IMR-90 (cell line): ENCODE results near the gene SORCS1. TPM values are rescaled to one million over a fixed set of nuclear protein-coding genes. Genes with fewer than 3 reads are reported as not detected.

ENCODE experiments used
- ATAC-seq: fragments of 200-7000 bp; cut with Tn5 transposase; 2 replicates; pipeline ENCODE4 v1.9.1; 2020; ENCODE audit warnings: low read depth, mild to moderate bottlenecking, moderate library complexity
- BruUV-seq: library from RNA; stranded (reverse); fragments of 400-500 nt; replicated peaks from 2 replicates; lab custom pipeline; 2021; lab: Mats Ljungman, UMichigan
- CTCF ChIA-PET: fragments of 300-600 bp; formaldehyde crosslinking; extraction: SDS; loops from one replicate; lab custom pipeline; 2021; ENCODE audit warnings: antibody characterized with exemption; lab: Yijun Ruan, JAX
- POLR2A ChIA-PET: fragments of 300-600 bp; sonication (Branson Sonifier 250); formaldehyde crosslinking; loops from one replicate; lab custom pipeline; 2022; ENCODE audit warnings: antibody characterized with exemption; ENCODE audit not compliant: unreplicated experiment; lab: Charles Lee
- DNase-seq: peaks from one replicate; pipeline ENCODE4 v3.0.0; 2013
- H2AFZ ChIP-seq: replicated peaks from 2 replicates; pipeline ENCODE3; 2013; ENCODE audit warnings: low read length, mild to moderate bottlenecking; ENCODE audit not compliant: poor library complexity
- H2AK5ac ChIP-seq: 2 replicates; pipeline ENCODE4 v1.6.1; 2013; ENCODE audit warnings: low read depth, low read length, inconsistent platforms
- H2AK9ac ChIP-seq: replicated peaks from 2 replicates; pipeline ENCODE3; 2013; ENCODE audit warnings: mild to moderate bottlenecking, low read depth, low read length, moderate library complexity; ENCODE audit not compliant: poor library complexity
- H2BK120ac ChIP-seq: 2 replicates; pipeline ENCODE4 v1.6.1; 2013; ENCODE audit warnings: low read depth, low read length, inconsistent platforms
- H2BK15ac ChIP-seq: 3 replicates; pipeline ENCODE4 v1.6.1; 2013; ENCODE audit warnings: low read depth, low read length, inconsistent platforms
- H2BK20ac ChIP-seq: 2 replicates; pipeline ENCODE4 v1.6.1; 2013; ENCODE audit warnings: low read depth, mild to moderate bottlenecking, inconsistent platforms, low read length, moderate library complexity
- H2BK5ac ChIP-seq: 2 replicates; pipeline ENCODE4 v1.6.1; 2013; ENCODE audit warnings: mild to moderate bottlenecking, low read depth, low read length, inconsistent platforms; ENCODE audit not compliant: poor library complexity, severe bottlenecking
- H3K14ac ChIP-seq: replicated peaks from 2 replicates; pipeline ENCODE4 v1.6.1; 2013; ENCODE audit warnings: low read depth, low read length, inconsistent platforms
- H3K18ac ChIP-seq: 2 replicates; pipeline ENCODE4 v1.6.1; 2013; ENCODE audit warnings: low read depth, low read length, control low read depth
- H3K23ac ChIP-seq: 2 replicates; pipeline ENCODE4 v1.6.1; 2013; ENCODE audit warnings: low read depth, low read length, inconsistent platforms
- H3K27ac ChIP-seq: 2 replicates; pipeline ENCODE4 v1.5.1; 2013; ENCODE audit warnings: mild to moderate bottlenecking, control low read depth, low read length; ENCODE audit not compliant: insufficient read depth
- H3K27me3 ChIP-seq: 2 replicates; pipeline ENCODE4 v1.6.1; 2013; ENCODE audit warnings: low read length; ENCODE audit not compliant: control insufficient read depth, insufficient read depth
- H3K36me3 ChIP-seq: 2 replicates; pipeline ENCODE4 v1.6.1; 2013; ENCODE audit warnings: low read length, mixed read lengths; ENCODE audit not compliant: control insufficient read depth, insufficient read depth
- H3K4ac ChIP-seq: 2 replicates; pipeline ENCODE4 v1.6.1; 2013; ENCODE audit warnings: low read depth, low read length, inconsistent platforms
- H3K4me1 ChIP-seq: 2 replicates; pipeline ENCODE4 v1.6.1; 2013; ENCODE audit warnings: low read length, mixed read lengths; ENCODE audit not compliant: control insufficient read depth, insufficient read depth
- H3K4me2 ChIP-seq: 2 replicates; pipeline ENCODE4 v1.6.1; 2013; ENCODE audit warnings: low read depth, mild to moderate bottlenecking, control low read depth, low read length, moderate library complexity
- H3K4me3 ChIP-seq: 2 replicates; pipeline ENCODE4 v1.5.1; 2013; ENCODE audit warnings: low read depth, mild to moderate bottlenecking, control low read depth, low read length, moderate library complexity; ENCODE audit not compliant: insufficient read depth
- H3K56ac ChIP-seq: 2 replicates; pipeline ENCODE4 v1.6.1; 2013; ENCODE audit warnings: low read length, inconsistent platforms; ENCODE audit not compliant: insufficient read depth; ENCODE audit errors: extremely low read depth
- H3K79me1 ChIP-seq, 2 experiments: 2 replicates each; pipeline ENCODE4 v1.6.1; 2013; ENCODE audit warnings: low read length in 2 of 2, inconsistent platforms in 1 of 2, low read depth in 1 of 2
- H3K9ac ChIP-seq: 2 replicates; pipeline ENCODE4 v1.6.1; 2013; ENCODE audit warnings: low read depth, low read length, control low read depth
- H3K9me1 ChIP-seq: 2 replicates; pipeline ENCODE4 v1.6.1; 2013; ENCODE audit warnings: low read length, inconsistent platforms; ENCODE audit not compliant: insufficient read depth
- H3K9me3 ChIP-seq: 2 replicates; pipeline ENCODE4 v1.6.1; 2013; ENCODE audit warnings: low read length; ENCODE audit not compliant: control insufficient read depth, insufficient read depth
- H4K20me1 ChIP-seq: 2 replicates; pipeline ENCODE4 v1.6.1; 2013; ENCODE audit warnings: low read length, inconsistent platforms; ENCODE audit not compliant: insufficient read depth
- H4K5ac ChIP-seq: 2 replicates; pipeline ENCODE4 v1.6.1; 2013; ENCODE audit warnings: mild to moderate bottlenecking, low read depth, low read length, control low read depth
- H4K8ac ChIP-seq, 2 experiments: 2 replicates each; pipeline ENCODE4 v1.6.1; 2013; ENCODE audit warnings: low read depth in 2 of 2, low read length in 2 of 2, control low read depth in 1 of 2, inconsistent platforms in 1 of 2
- H4K91ac ChIP-seq: 2 replicates; pipeline ENCODE4 v1.6.1; 2013; ENCODE audit warnings: low read depth, low read length, inconsistent platforms; ENCODE audit not compliant: insufficient read depth
- CTCF ChIP-seq: conservative IDR thresholded peaks from 2 replicates; pipeline ENCODE4 v1.5.1; 2012; ENCODE audit warnings: mild to moderate bottlenecking, low read depth, low read length, improper control_type of control experiment
- WGBS, 2 experiments: methylation state at CpG; one replicate each; pipeline versions ENCODE4 v1.1.5 to v1.1.7; 2013; ENCODE audit warnings: missing lambda C conversion rate in 2 of 2; ENCODE audit not compliant: insufficient read length in 1 of 2; ENCODE audit errors: extremely low coverage in 2 of 2; 5-methylcytosine and 5-hydroxymethylcytosine counted together
- dilution Hi-C: fragments of 300-500 bp; cut with HindIII; formaldehyde crosslinking; loops from one replicate; pipeline ENCODE4 v1.14.3; 2018; ENCODE audit warnings: low sequenced_read_pairs; ENCODE audit not compliant: unreplicated experiment
- in situ Hi-C: fragments of 300-500 bp; cut with MboI; formaldehyde crosslinking; loops from 3 replicates; pipeline ENCODE4 v1.14.3; 2019; ENCODE audit warnings: low sequenced_read_pairs, inconsistent platforms, mixed read lengths
- intact Hi-C: fragments of 100-400 bp; cut with micrococcal nuclease; formaldehyde crosslinking; loops from 2 replicates; pipeline ENCODE4 v1.10.0; 2022
- polyA plus RNA-seq, 3 experiments: library from polyadenylated mRNA; depleted of rRNA; stranded (reverse); fragments of >200 nt; gene quantifications; 2 replicates each; pipeline ENCODE4 v1.2.3, GENCODE V29; 2012; ENCODE audit warnings: low replicate concordance in 1 of 3
- total RNA-seq: library from RNA; depleted of rRNA; stranded (reverse); fragments of >200 nt; gene quantifications from 2 replicates; pipeline ENCODE4 v1.2.3, GENCODE V29; 2012

The SORCS1 gene
- total and polyA plus RNA-seq, 2 of the 4 experiments (the other 2 are of a cell fraction) = under 0.01 TPM; not detected in 1

- WGBS, 2 experiments = no CpG with 5 or more reads among the region's 10 CpGs
- CTCF ChIA-PET = no interaction called here
- no TSS peak for BruUV-seq
Measured at GRCh38 chr10:107037192-107038122, 127.0 kb downstream of the SORCS1 start.

More at GRCh38 chr10:107037192-107038122, 127.0 kb downstream of the SORCS1 start:
- Histone ChIP-seq H4K5ac (no peak overlapping the region), H2AK9ac (no peak overlapping the region), H3K4me2 (no peak overlapping the region), H3K14ac (no peak overlapping the region), H3K79me1 (no peaks in the 10 kb centered on the region), H2AFZ (no peak overlapping the region), H2BK20ac (no peak overlapping the region), H4K20me1 (no peaks in the 10 kb centered on the region), H3K23ac (no peak overlapping the region), H2AK5ac (no peak overlapping the region), H3K56ac (no peak overlapping the region), H3K4me3 (no peak overlapping the region), H3K9me1 (no peaks in the 10 kb centered on the region), H2BK15ac (no peak overlapping the region), H3K18ac (no peak overlapping the region), H2BK5ac (no peak overlapping the region), H3K9ac (no peak overlapping the region), H3K36me3 (no peaks in the 10 kb centered on the region), H3K9me3 (peaks cover 2% of the 10 kb centered on the region), H3K4ac (no peak overlapping the region), H2BK120ac (no peak overlapping the region), H3K27ac (no peak overlapping the region), H3K27me3 (no peaks in the 10 kb centered on the region), H4K91ac (no peak overlapping the region), H4K8ac (no peak overlapping the region), H3K4me1 (no peaks in the 10 kb centered on the region)
- dilution Hi-C loops = no loop called here
- ATAC-seq = no peak
- POLR2A ChIA-PET = no interaction called here
- no peak for TF ChIP-seq CTCF
- intact Hi-C loops = no loop called here
- in situ Hi-C loops = no loop called here
- no peak for DNase-seq
